Brain microvascular endothelial cell (primary cell): ENCODE data around the gene SDHAF2.
A peak's percentile ranks its signal among the peaks of the same experiment; 100 is the strongest.
"Not testable (repeated sequence)": the region's sequence is repeated elsewhere in the genome, so short reads cannot be mapped to it uniquely, and the experiment has no call there.

Source experiments
- DNase-seq: peaks from one replicate; pipeline ENCODE4 v3.0.0-alpha.2; 2020
- H3K27ac ChIP-seq: fragments of 250-450 bp; sonication (Bioruptor Pico); 2 replicates; pipeline ENCODE4 v1.5.1; 2020; ENCODE audit warnings: mild to moderate bottlenecking, moderate library complexity
- H3K27me3 ChIP-seq: fragments of 250-450 bp; sonication (Bioruptor Pico); replicated peaks from 2 replicates; pipeline ENCODE4 v1.5.1; 2020; ENCODE audit warnings: mild to moderate bottlenecking
- H3K36me3 ChIP-seq: fragments of 250-450 bp; sonication (Bioruptor Pico); replicated peaks from 2 replicates; pipeline ENCODE4 v1.5.1; 2020; ENCODE audit warnings: mild to moderate bottlenecking
- H3K4me3 ChIP-seq: 2 replicates; pipeline ENCODE4 v1.5.1; 2011; ENCODE audit warnings: low read depth, mild to moderate bottlenecking, control low read depth, low read length, moderate library complexity
- in situ Hi-C: cut with HindIII; loops from 2 replicates; pipeline ENCODE4 v1.10.0; 2017; ENCODE audit warnings: low sequenced_read_pairs, low pct_ligation_motif_present
- TF ChIP-seq, protein P1 (sequence below): IDR thresholded peaks from 2 replicates; pipeline ENCODE4 v1.5.1; 2011; ENCODE audit warnings: low read depth, mild to moderate bottlenecking, moderate library complexity, low read length, control low read depth, inconsistent platforms; ENCODE audit errors: missing control alignments

Gene SDHAF2

GRCh38 chr11:61448552-61448927 lies 18.6 kb downstream of the SDHAF2 start:
- Histone ChIP-seq H3K4me3 (no peak overlapping the region), H3K36me3 (peaks cover 27% of the 10 kb centered on the region), H3K27ac (no peak overlapping the region), H3K27me3 (no peaks in the 10 kb centered on the region)
- DNase-seq = no peak
- in situ Hi-C loops = no loop called here
- TF ChIP-seq, protein P1, sequence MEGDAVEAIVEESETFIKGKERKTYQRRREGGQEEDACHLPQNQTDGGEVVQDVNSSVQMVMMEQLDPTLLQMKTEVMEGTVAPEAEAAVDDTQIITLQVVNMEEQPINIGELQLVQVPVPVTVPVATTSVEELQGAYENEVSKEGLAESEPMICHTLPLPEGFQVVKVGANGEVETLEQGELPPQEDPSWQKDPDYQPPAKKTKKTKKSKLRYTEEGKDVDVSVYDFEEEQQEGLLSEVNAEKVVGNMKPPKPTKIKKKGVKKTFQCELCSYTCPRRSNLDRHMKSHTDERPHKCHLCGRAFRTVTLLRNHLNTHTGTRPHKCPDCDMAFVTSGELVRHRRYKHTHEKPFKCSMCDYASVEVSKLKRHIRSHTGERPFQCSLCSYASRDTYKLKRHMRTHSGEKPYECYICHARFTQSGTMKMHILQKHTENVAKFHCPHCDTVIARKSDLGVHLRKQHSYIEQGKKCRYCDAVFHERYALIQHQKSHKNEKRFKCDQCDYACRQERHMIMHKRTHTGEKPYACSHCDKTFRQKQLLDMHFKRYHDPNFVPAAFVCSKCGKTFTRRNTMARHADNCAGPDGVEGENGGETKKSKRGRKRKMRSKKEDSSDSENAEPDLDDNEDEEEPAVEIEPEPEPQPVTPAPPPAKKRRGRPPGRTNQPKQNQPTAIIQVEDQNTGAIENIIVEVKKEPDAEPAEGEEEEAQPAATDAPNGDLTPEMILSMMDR = no peak

GRCh38 chr11:61452825-61453224 lies 22.9 kb downstream of the SDHAF2 start:
- H3K27me3 ChIP-seq = no peaks in the 10 kb centered on the region
- H3K36me3 ChIP-seq = peaks cover 12% of the 10 kb centered on the region
- in situ Hi-C loops = no loop called here
- no peak for DNase-seq
- H3K27ac ChIP-seq = no peak overlapping the region
- H3K4me3 ChIP-seq = no peak overlapping the region
- TF ChIP-seq, protein P1 = no peak

DNA sequence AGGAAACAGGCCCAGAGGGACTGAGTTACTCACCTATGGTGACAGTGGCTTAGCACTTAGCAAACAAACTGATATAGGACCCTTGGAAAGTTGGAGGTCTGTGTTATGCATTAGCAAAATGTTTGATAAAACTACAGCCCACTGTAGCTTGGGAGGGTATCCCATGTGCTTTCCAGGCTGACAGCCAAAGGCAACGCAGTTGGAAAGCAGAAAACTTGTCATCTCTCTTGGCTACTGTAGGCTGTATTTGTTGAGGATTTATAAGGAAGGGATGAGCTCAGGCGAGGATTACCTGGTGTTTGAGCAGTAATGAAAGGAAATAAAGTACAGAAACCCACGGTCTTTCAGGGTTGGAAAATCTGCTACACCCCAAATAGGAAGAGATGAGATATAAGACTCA lies 23.8 kb downstream of the SDHAF2 start:
- Histone ChIP-seq H3K36me3 (peaks cover 9% of the 10 kb centered on the region), H3K27ac (no peak overlapping the region), H3K27me3 (no peaks in the 10 kb centered on the region), H3K4me3 (no peak overlapping the region)
- in situ Hi-C loops = no loop called here
- no peak for DNase-seq
- TF ChIP-seq, protein P1 = no peak

DNA sequence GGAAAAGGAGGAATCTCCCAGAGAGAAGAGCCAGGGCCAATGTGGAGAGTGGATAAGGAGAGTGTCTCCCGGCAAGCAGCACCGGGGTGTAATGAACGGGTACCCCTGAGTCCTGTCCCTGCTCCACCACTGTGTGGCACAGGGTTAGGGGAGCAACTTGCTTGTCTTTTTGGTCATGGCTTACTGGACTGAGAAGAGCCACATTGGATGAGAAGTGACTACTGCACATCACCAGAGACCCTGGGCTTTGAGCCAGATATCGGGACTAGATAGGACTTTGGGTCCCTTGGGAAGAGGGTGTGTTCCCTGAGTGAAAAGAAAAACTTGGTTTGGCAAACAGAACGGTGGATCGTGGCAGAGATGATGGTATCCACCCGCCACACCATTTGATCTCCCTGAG lies 24.6 kb downstream of the SDHAF2 start:
- in situ Hi-C loops = no loop called here
- H3K27ac ChIP-seq = no peak overlapping the region
- no peak for DNase-seq
- TF ChIP-seq, protein P1 = no peak
- no peaks in the 10 kb centered on the region for H3K27me3 ChIP-seq
- H3K36me3 ChIP-seq = peaks cover 6% of the 10 kb centered on the region
- no peak overlapping the region for H3K4me3 ChIP-seq

- Histone ChIP-seq H3K4me3 (no peak overlapping the region), H3K27ac (no peak overlapping the region), H3K27me3 (no peaks in the 10 kb centered on the region), H3K36me3 (peaks cover 2% of the 10 kb centered on the region)
- DNase-seq = no peak
- in situ Hi-C loops = no loop called here
- TF ChIP-seq, protein P1 = no peak
Observed at GRCh38 chr11:61460474-61460881, 30.6 kb downstream of the SDHAF2 start.

- DNase-seq = no peak
- TF ChIP-seq, protein P1 = peak; percentile 17
- H3K27ac ChIP-seq = no peak overlapping the region
- H3K27me3 ChIP-seq = no peaks in the 10 kb centered on the region
- no peak overlapping the region for H3K4me3 ChIP-seq
- in situ Hi-C loops = no loop called here
- H3K36me3 ChIP-seq = no peaks in the 10 kb centered on the region
Observed at GRCh38 chr11:61460986-61461385, 31.1 kb downstream of the SDHAF2 start.

GRCh38 chr11:61467602-61468001 lies 37.7 kb downstream of the SDHAF2 start:
- H3K4me3 ChIP-seq, H3K27me3 ChIP-seq, in situ Hi-C loops, H3K27ac ChIP-seq, H3K36me3 ChIP-seq: not testable (repeated sequence)
- peak; percentile 14 for DNase-seq
